Psoas muscle (tissue), 8 donors: Measurements from ENCODE around the gene IQSEC1. TPM values are rescaled to one million over a fixed set of nuclear protein-coding genes. Genes with fewer than 3 reads are reported as not detected.

Experiments
- ATAC-seq, 4 donors: fragments of 200-7000 bp; cut with Tn5 transposase; one replicate each; pipeline ENCODE4 v1.9.1; 2020; ENCODE audit warnings: moderate library complexity in 3 of 4, mild to moderate bottlenecking in 2 of 4
- DNase-seq, 2 donors: peaks; one replicate each; pipeline ENCODE4 v3.0.0-alpha.2; 2020
- H3K27ac ChIP-seq: fragments of 200-600 bp; one replicate; pipeline ENCODE4 v1.8.0; 2022
- H3K27me3 ChIP-seq, 3 donors: fragments of 200-600 bp in 1 of 3; one replicate each; pipeline versions ENCODE4 v1.6.1 to v1.8.0; 2013 to 2022; ENCODE audit warnings: low read length in 2 of 3, mild to moderate bottlenecking in 2 of 3, moderate library complexity in 1 of 3; ENCODE audit not compliant: insufficient read depth in 3 of 3
- H3K36me3 ChIP-seq, 2 donors: fragments of 200-600 bp in 1 of 2; one replicate each; pipeline versions ENCODE4 v1.6.1 to v1.8.0; 2013 to 2022; ENCODE audit warnings: low read depth in 1 of 2, mild to moderate bottlenecking in 1 of 2, moderate library complexity in 1 of 2; ENCODE audit not compliant: insufficient read depth in 1 of 2
- H3K4me1 ChIP-seq: fragments of 200-600 bp; one replicate; pipeline ENCODE4 v1.8.0; 2022
- H3K4me3 ChIP-seq: fragments of 200-600 bp; one replicate; pipeline ENCODE4 v1.8.0; 2022; ENCODE audit warnings: mild to moderate bottlenecking
- H3K9me3 ChIP-seq: fragments of 200-600 bp; one replicate; pipeline ENCODE4 v1.8.0; 2022
- WGBS, 3 donors: extraction: QIAGEN DNeasy Blood & Tissue Kit; methylation state at CpG; one replicate each; pipeline versions ENCODE4 v1.1.6 to v1.1.7; 2013; 5-methylcytosine and 5-hydroxymethylcytosine counted together
- intact Hi-C, 2 donors: fragments of 100-400 bp; cut with DNase I; formaldehyde crosslinking; loops; one replicate each; pipeline versions ENCODE4 v1.11.0 to v1.14.2; 2022
- polyA plus RNA-seq, 3 donors: library from polyadenylated mRNA; stranded (reverse); fragments of 200-250 nt; gene quantifications; one replicate each; pipeline ENCODE4 v1.2.3, GENCODE V29; 2013
- total RNA-seq, 4 donors: library from RNA; stranded (reverse); fragmentation: NEBNext Ultra II Directional in 2 of 4; extraction: Animal tissue kit (Norgen Biotek cat#: 25700) in 2 of 4; gene quantifications; one replicate each; pipeline versions ENCODE4 v1.2.1 to v1.2.4, GENCODE V29; 2021 to 2023
- TF ChIP-seq, protein P1 (sequence below): fragments of 200-600 bp; IDR thresholded peaks from one replicate; pipeline ENCODE4 v1.8.0; 2022; ENCODE audit warnings: antibody characterized with exemption
- donor health status: healthy with polysubstance abuse.
- donor health status: DM: no; HTN: no; CAD: no; lungs with moderate emphysema.
- donor health status: Bipolar disorder and iron deficiency.
- donor health status: healthy.
- donor health status: DM: yes; HTN: yes; CAD: no.
- donor health status: DM: no; HTN: no; CAD: no.
- donor health status: DM: no; HTN: no; CAD: no.
- donor health status: DM: yes; HTN: yes; CAD: no.

The IQSEC1 gene
- total and polyA plus RNA-seq, 7 donors = 8.6 to 45.4 (median 28.0) TPM

- DNase-seq (no peak), ATAC-seq (no peak)
- TF ChIP-seq, protein P1, sequence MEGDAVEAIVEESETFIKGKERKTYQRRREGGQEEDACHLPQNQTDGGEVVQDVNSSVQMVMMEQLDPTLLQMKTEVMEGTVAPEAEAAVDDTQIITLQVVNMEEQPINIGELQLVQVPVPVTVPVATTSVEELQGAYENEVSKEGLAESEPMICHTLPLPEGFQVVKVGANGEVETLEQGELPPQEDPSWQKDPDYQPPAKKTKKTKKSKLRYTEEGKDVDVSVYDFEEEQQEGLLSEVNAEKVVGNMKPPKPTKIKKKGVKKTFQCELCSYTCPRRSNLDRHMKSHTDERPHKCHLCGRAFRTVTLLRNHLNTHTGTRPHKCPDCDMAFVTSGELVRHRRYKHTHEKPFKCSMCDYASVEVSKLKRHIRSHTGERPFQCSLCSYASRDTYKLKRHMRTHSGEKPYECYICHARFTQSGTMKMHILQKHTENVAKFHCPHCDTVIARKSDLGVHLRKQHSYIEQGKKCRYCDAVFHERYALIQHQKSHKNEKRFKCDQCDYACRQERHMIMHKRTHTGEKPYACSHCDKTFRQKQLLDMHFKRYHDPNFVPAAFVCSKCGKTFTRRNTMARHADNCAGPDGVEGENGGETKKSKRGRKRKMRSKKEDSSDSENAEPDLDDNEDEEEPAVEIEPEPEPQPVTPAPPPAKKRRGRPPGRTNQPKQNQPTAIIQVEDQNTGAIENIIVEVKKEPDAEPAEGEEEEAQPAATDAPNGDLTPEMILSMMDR = no peak
- Histone ChIP-seq H3K4me1 (peaks cover 96% of the 10 kb centered on the region), H3K4me3 (no peak overlapping the region), H3K9me3 (no peaks in the 10 kb centered on the region), H3K36me3 (no peaks in the 10 kb centered on the region), H3K27me3 (no peaks in the 10 kb centered on the region), H3K27ac (peak overlapping the region; percentile 78)
- intact Hi-C loops = no loop called here
- 92 to 93% (median 93%) methylated on average over 14 of the region's 14 CpGs for WGBS, 3 donors
Measured at GRCh38 chr3:12952343-12953200, 120.7 kb downstream of the IQSEC1 start.

DNA sequence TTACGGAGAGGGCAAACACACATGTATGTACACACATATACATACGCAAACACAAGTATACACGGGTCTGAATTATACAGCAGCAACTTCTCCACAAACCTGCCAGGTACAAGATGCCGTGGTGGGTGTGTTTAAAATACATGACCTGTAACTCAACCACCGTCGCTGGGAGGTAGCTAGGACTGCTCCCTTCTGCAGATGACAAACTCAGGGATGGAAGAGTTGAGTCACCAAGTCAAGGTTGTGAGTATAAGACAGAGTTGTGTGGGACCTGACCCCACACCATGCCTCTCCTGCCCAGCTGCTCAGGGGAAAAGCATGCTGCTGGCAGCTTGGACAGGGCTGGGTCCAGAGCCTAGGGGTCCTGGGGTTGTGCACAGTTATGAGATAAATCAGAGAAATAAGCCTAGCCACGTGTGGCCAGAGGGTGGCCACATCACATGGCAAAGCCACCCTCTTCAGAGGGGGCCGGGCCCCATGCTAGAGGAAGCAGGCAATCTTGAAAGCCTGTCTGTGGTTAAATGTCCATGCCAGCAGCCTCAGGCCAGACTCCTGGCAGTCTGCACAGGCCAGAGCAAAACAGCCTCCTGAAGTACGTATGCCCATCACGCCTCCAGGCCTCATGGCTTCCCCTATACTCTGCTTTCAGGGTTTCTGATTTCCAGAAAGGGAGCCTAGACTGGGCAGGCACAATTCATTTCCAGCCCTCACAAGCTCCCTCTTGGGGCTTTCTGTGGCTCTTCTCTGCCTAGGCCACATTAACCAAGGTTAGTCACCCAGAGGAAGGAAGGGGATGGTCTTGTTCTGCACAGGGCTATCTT is 124.1 kb downstream of the IQSEC1 start:
- ATAC-seq (peak in 3 of 4 donors; percentile 19 to 25 (median 23)), DNase-seq (no peak)
- Histone ChIP-seq H3K9me3 (no peaks in the 10 kb centered on the region), H3K4me3 (no peak overlapping the region), H3K27ac (no peak overlapping the region), H3K27me3 (no peaks in the 10 kb centered on the region), H3K4me1 (peaks cover 96% of the 10 kb centered on the region), H3K36me3 (no peaks in the 10 kb centered on the region)
- WGBS, 3 donors = 71 to 90% (median 78%) methylated on average over 10 of the region's 10 CpGs
- TF ChIP-seq, protein P1 = no peak
- intact Hi-C loops = no loop called here

- TF ChIP-seq, protein P1 = no peak
- H3K4me1 ChIP-seq = peaks cover 96% of the 10 kb centered on the region
Measured at GRCh38 chr3:12948371-12948770, 124.9 kb downstream of the IQSEC1 start.

GRCh38 chr3:12947504-12948369 is 125.5 kb downstream of the IQSEC1 start:
- TF ChIP-seq, protein P1 = peak; percentile 9
- ATAC-seq (no peak), DNase-seq (peak; percentile 76 to 77)
- no peaks in the 10 kb centered on the region for H3K9me3 ChIP-seq
- intact Hi-C loops = no loop called here
- no peaks in the 10 kb centered on the region for H3K27me3 ChIP-seq
- H3K27ac ChIP-seq = peak overlapping the region; percentile 33
- WGBS, 3 donors = 64 to 73% (median 71%) methylated on average over 7 of the region's 7 CpGs
- H3K4me1 ChIP-seq = peaks cover 94% of the 10 kb centered on the region
- no peak overlapping the region for H3K4me3 ChIP-seq
- H3K36me3 ChIP-seq = no peaks in the 10 kb centered on the region

More at GRCh38 chr3:12948371-12948770, 124.9 kb downstream of the IQSEC1 start:
- ATAC-seq (no peak), DNase-seq (no peak)
- WGBS, 3 donors = 64 to 74% (median 72%) methylated on average over 7 of the region's 7 CpGs
- Histone ChIP-seq H3K9me3 (no peaks in the 10 kb centered on the region), H3K4me3 (no peak overlapping the region), H3K27ac (peak overlapping the region; percentile 33), H3K36me3 (no peaks in the 10 kb centered on the region), H3K27me3 (no peaks in the 10 kb centered on the region)
- intact Hi-C loops = no loop called here
